ENCODE results near the gene BCLAF3. TPM values are rescaled to one million over a fixed set of nuclear protein-coding genes. Genes with fewer than 3 reads are reported as not detected.

Gene BCLAF3
- total RNA-seq, 4 donors from 2014 or later: 7.0 to 10.0 (median 8.7) TPM

DNA sequence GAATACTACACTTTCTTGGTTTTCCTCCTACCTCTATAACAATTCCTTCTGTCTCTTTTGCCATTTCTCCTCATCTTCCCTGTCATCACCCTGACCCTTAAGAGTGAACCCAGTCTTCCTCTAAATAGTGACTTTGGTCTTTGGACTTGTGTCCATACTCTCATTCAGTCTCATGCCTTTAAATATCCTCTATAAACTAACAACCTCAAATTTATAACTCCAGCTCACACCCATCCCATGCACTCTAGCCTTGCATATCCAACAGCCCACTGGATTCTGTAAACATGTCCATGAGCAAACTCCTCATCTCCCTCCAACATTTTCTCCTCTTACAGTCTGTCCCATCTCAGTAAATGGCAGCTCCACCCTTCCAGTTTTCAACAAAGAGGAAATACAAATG, 15.0 kb downstream of the BCLAF3 start:
- Histone ChIP-seq H3K4me1 (no peaks in the 10 kb centered on the region), H3K9me3 (no peaks in the 10 kb centered on the region), H3K27ac (replicated peaks in 1 of 4) (no peak overlapping the region), H3K4me3 (no peak overlapping the region), H3K27me3 (no peaks in the 10 kb centered on the region), H3K36me3 (no peaks in the 10 kb centered on the region)
- intact Hi-C loops (cut with DNase I): no loop called here
- TF ChIP-seq, protein P1, sequence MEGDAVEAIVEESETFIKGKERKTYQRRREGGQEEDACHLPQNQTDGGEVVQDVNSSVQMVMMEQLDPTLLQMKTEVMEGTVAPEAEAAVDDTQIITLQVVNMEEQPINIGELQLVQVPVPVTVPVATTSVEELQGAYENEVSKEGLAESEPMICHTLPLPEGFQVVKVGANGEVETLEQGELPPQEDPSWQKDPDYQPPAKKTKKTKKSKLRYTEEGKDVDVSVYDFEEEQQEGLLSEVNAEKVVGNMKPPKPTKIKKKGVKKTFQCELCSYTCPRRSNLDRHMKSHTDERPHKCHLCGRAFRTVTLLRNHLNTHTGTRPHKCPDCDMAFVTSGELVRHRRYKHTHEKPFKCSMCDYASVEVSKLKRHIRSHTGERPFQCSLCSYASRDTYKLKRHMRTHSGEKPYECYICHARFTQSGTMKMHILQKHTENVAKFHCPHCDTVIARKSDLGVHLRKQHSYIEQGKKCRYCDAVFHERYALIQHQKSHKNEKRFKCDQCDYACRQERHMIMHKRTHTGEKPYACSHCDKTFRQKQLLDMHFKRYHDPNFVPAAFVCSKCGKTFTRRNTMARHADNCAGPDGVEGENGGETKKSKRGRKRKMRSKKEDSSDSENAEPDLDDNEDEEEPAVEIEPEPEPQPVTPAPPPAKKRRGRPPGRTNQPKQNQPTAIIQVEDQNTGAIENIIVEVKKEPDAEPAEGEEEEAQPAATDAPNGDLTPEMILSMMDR (IDR thresholded peaks at IDR 0.05): no peak
- TF ChIP-seq EP300 (IDR thresholded peaks at IDR 0.05): no peak
- no peak for TF ChIP-seq POLR2A (IDR thresholded peaks at IDR 0.05; ENCODE audit: low read depth)
- TF ChIP-seq POLR2AphosphoS5 (IDR thresholded peaks at IDR 0.05): no peak
- DNase-seq (ENCODE audit: extremely low spot score): no peak

DNA sequence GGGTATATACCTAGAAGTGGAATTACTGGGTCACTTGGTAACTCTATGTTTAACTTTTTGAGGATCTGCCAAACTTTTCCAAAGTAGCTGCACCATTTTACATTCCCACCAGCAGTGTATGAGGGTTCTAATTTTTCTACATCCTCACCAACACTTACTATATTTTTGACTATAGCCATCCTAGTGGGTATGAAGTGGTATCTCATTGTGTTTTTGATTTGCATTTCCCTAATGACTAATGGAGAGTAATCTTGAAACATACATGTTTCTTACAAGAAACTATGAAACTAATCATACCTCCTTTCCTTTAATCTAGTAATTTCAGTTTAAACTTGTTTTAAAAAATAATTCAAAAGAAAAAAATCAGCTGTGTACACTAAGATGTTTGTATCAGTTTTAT, 17.9 kb downstream of the BCLAF3 start:
- Histone ChIP-seq H3K4me3 (no peak overlapping the region), H3K4me1 (no peaks in the 10 kb centered on the region), H3K9me3 (no peaks in the 10 kb centered on the region), H3K27me3 (no peaks in the 10 kb centered on the region), H3K36me3 (no peaks in the 10 kb centered on the region), H3K27ac (replicated peaks in 1 of 4) (no peak overlapping the region)
- TF ChIP-seq EP300 (IDR thresholded peaks at IDR 0.05): no peak
- TF ChIP-seq, protein P1 (IDR thresholded peaks at IDR 0.05): no peak
- TF ChIP-seq POLR2AphosphoS5 (IDR thresholded peaks at IDR 0.05): no peak
- TF ChIP-seq POLR2A (IDR thresholded peaks at IDR 0.05; ENCODE audit: low read depth): no peak
- intact Hi-C loops (cut with DNase I): no loop called here
- DNase-seq (ENCODE audit: extremely low spot score): no peak

DNA sequence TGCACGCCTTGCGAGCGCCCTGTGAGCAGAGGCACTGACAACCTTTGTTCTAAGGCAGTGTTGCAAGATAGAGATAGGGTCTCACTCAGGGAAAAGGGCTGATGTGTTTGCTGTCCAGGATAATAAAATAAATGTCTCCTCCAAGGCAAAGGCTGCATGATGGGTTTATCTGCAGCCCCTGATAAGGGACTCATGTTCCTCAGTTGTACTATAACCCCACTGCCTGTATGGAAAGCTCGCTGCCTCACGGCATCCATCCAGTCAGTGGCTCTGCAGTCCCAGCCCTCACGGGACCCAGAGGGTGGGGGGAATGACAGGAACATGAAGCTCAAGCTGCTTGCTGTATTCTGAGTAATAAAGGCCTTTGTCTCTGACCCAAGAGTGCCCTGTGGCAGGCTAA, 22.6 kb downstream of the BCLAF3 start:
- Histone ChIP-seq H3K27ac (replicated peaks in 1 of 4) (no peak overlapping the region), H3K36me3 (peaks cover 0 to 31% (median 13%) of the 10 kb centered on the region in 4 donors), H3K4me1 (no peaks in the 10 kb centered on the region), H3K27me3 (no peaks in the 10 kb centered on the region), H3K4me3 (no peak overlapping the region), H3K9me3 (no peaks in the 10 kb centered on the region)
- TF ChIP-seq, protein P1 (IDR thresholded peaks at IDR 0.05): no peak
- TF ChIP-seq EP300 (IDR thresholded peaks at IDR 0.05) (no peak), POLR2AphosphoS5 (IDR thresholded peaks at IDR 0.05) (no peak), POLR2A (IDR thresholded peaks at IDR 0.05; ENCODE audit: low read depth) (no peak)
- DNase-seq (ENCODE audit: extremely low spot score): no peak
- intact Hi-C loops (cut with DNase I): no loop called here
- 75% methylated on average over 6 of the region's 6 CpGs for WGBS

DNA sequence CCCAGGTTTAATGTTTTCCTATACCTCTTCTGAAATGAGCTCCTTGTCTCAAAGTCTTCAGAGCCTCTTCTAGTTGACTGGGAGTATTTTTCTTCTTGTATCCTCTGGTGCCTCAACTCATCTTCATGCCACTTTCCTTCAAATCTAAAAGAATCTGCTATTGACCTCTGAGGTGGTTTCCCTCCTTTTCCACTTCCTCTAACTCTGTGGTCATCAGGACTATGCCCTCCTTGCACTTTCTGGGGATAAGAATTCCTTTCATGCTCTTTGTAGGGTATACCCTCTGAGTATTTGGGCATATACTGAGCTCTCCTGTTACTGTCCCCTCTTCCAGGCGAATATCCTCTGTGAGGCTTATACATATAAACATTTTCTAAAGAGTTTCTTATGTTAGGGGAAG, 24.8 kb downstream of the BCLAF3 start:
- peaks cover 0 to 31% (median 13%) of the 10 kb centered on the region in 4 donors for H3K36me3 ChIP-seq
- no peak for DNase-seq (ENCODE audit: extremely low spot score)
- H3K4me1 ChIP-seq: no peaks in the 10 kb centered on the region
- H3K4me3 ChIP-seq: no peak overlapping the region
- TF ChIP-seq POLR2AphosphoS5 (IDR thresholded peaks at IDR 0.05) (no peak), EP300 (IDR thresholded peaks at IDR 0.05) (no peak), POLR2A (IDR thresholded peaks at IDR 0.05; ENCODE audit: low read depth) (no peak)
- TF ChIP-seq, protein P1 (IDR thresholded peaks at IDR 0.05): no peak
- no peaks in the 10 kb centered on the region for H3K9me3 ChIP-seq
- intact Hi-C loops (cut with DNase I): no loop called here
- H3K27me3 ChIP-seq: peaks cover 0 to 1% (median 0%) of the 10 kb centered on the region in 4 donors
- H3K27ac ChIP-seq (replicated peaks in 1 of 4): no peak overlapping the region
- WGBS: 95% methylated on average over 1 of the region's 1 CpG

DNA sequence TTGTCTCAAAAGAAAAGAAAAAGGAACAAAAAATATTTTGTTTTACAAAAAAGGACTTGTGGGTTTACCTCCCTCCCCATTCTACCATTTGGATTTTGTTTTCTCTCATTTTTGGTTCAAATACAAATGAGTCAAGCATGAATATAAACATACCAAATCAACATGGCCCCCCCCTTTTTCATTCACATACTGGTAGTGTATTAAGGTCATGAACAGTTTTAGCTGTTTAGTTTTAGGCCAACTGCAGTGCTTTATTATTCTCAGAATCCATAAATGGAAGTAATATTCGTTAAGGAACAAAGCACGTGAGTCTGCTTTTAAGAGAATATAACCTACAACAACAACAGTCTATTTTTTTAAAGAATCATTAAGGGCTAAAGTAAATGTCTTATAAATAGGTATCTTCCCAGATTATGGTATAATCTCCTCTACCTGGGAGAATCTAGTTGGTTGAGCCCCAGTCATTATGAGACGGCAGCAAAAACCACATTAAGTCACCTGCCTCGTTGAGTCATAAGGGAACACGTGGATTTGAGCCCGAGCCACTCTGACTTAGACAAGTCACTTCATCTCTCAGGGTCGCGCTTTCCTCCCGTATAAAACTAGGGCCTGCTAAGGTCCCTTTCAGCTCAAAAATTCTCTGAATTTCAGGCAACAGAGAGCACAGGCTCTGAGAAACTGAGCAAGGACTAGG, 26.7 kb downstream of the BCLAF3 start:
- H3K9me3 ChIP-seq: no peaks in the 10 kb centered on the region
- intact Hi-C loops (cut with DNase I): no loop called here
- WGBS: 70% methylated on average over 9 of the region's 9 CpGs
- H3K27ac ChIP-seq (replicated peaks in 1 of 4): no peak overlapping the region
- H3K4me1 ChIP-seq: no peaks in the 10 kb centered on the region
- peaks cover 0 to 31% (median 13%) of the 10 kb centered on the region in 4 donors for H3K36me3 ChIP-seq
- DNase-seq (ENCODE audit: extremely low spot score): no peak
- peaks cover 0 to 5% (median 0%) of the 10 kb centered on the region in 4 donors for H3K27me3 ChIP-seq
- no peak for TF ChIP-seq POLR2AphosphoS5 (IDR thresholded peaks at IDR 0.05)
- no peak overlapping the region for H3K4me3 ChIP-seq
